Measurements from ENCODE around the gene FAM81A.

GRCh38 chr15:59420986-59421618 is 16.9 kb upstream of the FAM81A start:
- TF ChIP-seq CTCF (IDR thresholded peaks at IDR 0.05) (no peak), POLR2A (IDR thresholded peaks at IDR 0.05) (no peak), EP300 (IDR thresholded peaks at IDR 0.05) (no peak)

All from ovary (tissue), 3 donors.